OCI-LY7 (cell line): ENCODE measurements around the gene KCNIP4. TPM values are rescaled to one million over a fixed set of nuclear protein-coding genes. Genes with fewer than 3 reads are reported as not detected.

ENCODE experiments used
- BruUV-seq: library from RNA; stranded (reverse); fragments of 400-500 nt; replicated peaks from 2 replicates; lab custom pipeline; 2021; lab: Mats Ljungman, UMichigan
- CTCF ChIA-PET: fragments of 300-600 bp; sonication (Branson Sonifier 250); formaldehyde crosslinking; loops from one replicate; lab custom pipeline; 2022; ENCODE audit warnings: antibody characterized with exemption; ENCODE audit not compliant: unreplicated experiment; lab: Charles Lee
- POLR2A ChIA-PET: fragments of 300-600 bp; sonication (Branson Sonifier 250); formaldehyde crosslinking; loops from one replicate; lab custom pipeline; 2022; ENCODE audit warnings: antibody characterized with exemption; lab: Charles Lee
- DNase-seq: peaks from one replicate; pipeline ENCODE4 v3.0.0-alpha.2; 2015; ENCODE audit warnings: low spot score
- H2AFZ ChIP-seq: fragments of 200-600 bp; sonication (generic), shearing (Covaris generic); 2 replicates; pipeline ENCODE4 v1.6.1; 2014; ENCODE audit warnings: mild to moderate bottlenecking, antibody characterized with exemption, low read length, moderate library complexity
- H3K27ac ChIP-seq: fragments of 200-600 bp; sonication (generic); 2 replicates; pipeline ENCODE4 v1.5.1; 2014; ENCODE audit warnings: mixed run types, low read depth, mild to moderate bottlenecking, moderate library complexity, low read length, inconsistent platforms; ENCODE audit not compliant: poor library complexity, severe bottlenecking
- H3K36me3 ChIP-seq: fragments of 200-600 bp; sonication (generic); 2 replicates; pipeline ENCODE4 v1.6.1; 2014; ENCODE audit warnings: mild to moderate bottlenecking, antibody characterized with exemption, low read length, moderate library complexity, mixed read lengths; ENCODE audit not compliant: insufficient read depth
- H3K4me1 ChIP-seq: fragments of 200-600 bp; sonication (generic); 2 replicates; pipeline ENCODE4 v1.5.1; 2014; ENCODE audit warnings: mild to moderate bottlenecking, low read length; ENCODE audit not compliant: insufficient read depth, poor library complexity, severe bottlenecking
- H3K4me2 ChIP-seq: fragments of 200-600 bp; sonication (generic); 2 replicates; pipeline ENCODE4 v1.6.1; 2014; ENCODE audit warnings: mild to moderate bottlenecking, low read length
- H3K4me3 ChIP-seq: fragments of 200-600 bp; sonication (generic); 2 replicates; pipeline ENCODE4 v1.5.1; 2014; ENCODE audit warnings: mild to moderate bottlenecking, low read depth, low read length; ENCODE audit not compliant: poor library complexity, severe bottlenecking
- H3K79me2 ChIP-seq: fragments of 200-600 bp; sonication (generic); 2 replicates; pipeline ENCODE4 v1.6.1; 2016; ENCODE audit warnings: low read depth, mild to moderate bottlenecking, low read length, moderate library complexity, mixed read lengths; ENCODE audit not compliant: insufficient read depth
- H3K9me2 ChIP-seq: fragments of 200-600 bp; sonication (generic); 2 replicates; pipeline ENCODE4 v1.6.1; 2016; ENCODE audit warnings: mild to moderate bottlenecking, low read length, mixed read lengths; ENCODE audit not compliant: insufficient read depth
- H3K9me3 ChIP-seq: fragments of 200-600 bp; sonication (generic); 2 replicates; pipeline ENCODE4 v1.6.1; 2014; ENCODE audit warnings: mild to moderate bottlenecking, mixed run types, low read length, mixed read lengths
- H4K20me1 ChIP-seq: fragments of 200-600 bp; sonication (generic); 2 replicates; pipeline ENCODE4 v1.6.1; 2014; ENCODE audit warnings: mild to moderate bottlenecking, antibody characterized with exemption, low read length, moderate library complexity, mixed read lengths; ENCODE audit not compliant: insufficient read depth
- EZH2phosphoT487 ChIP-seq: fragments of 200-600 bp; sonication (generic); IDR thresholded peaks from 2 replicates; pipeline ENCODE4 v1.6.1; 2018; ENCODE audit warnings: low read depth, borderline replicate concordance, mild to moderate bottlenecking, mixed run types, antibody characterized with exemption, low read length, moderate library complexity, mixed read lengths
- intact Hi-C: fragments of 100-400 bp; cut with micrococcal nuclease; formaldehyde crosslinking; loops from one replicate; pipeline ENCODE4 v1.10.0; 2022; ENCODE audit not compliant: unreplicated experiment
- total RNA-seq, 2 experiments: library from RNA; depleted of rRNA in 1 of 2; stranded (reverse); fragments of >200 nt in 1 of 2; shearing (Covaris generic) in 1 of 2; gene quantifications; 2 replicates each; pipeline ENCODE4 v1.2.3, GENCODE V29; 2014 to 2022
- TF ChIP-seq, protein P1 (sequence below): fragments of 200-600 bp; sonication (generic); conservative IDR thresholded peaks from 2 replicates; pipeline ENCODE4 v1.5.1; 2014; ENCODE audit warnings: mild to moderate bottlenecking, antibody characterized with exemption, low read length, moderate library complexity, mixed read lengths

KCNIP4 gene
- total RNA-seq, 2 experiments from 2014 or later = not detected

DNA sequence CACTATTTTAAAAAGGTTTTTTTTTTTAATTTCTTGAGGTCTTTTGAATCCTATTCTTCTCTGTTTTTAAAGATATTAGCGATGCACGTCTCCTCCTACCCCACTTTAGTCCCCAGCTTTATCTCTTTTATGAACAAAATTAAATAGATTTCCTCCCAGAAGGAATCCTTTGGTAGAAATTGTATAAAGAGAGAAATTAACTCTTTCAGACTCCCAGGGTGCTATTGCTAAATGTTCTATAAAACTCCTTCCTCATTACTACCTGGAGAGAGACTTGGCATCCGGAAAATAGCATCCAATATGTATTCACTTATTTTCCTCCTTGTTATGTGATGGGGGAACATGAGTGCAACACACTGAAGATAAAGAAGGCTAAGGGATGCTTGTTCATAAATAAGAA, 1264.8 kb downstream of the KCNIP4 start:
- Histone ChIP-seq H3K4me1 (no peaks in the 10 kb centered on the region), H3K9me3 (no peaks in the 10 kb centered on the region), H3K27ac (no peak overlapping the region), H3K79me2 (no peaks in the 10 kb centered on the region), H3K4me2 (no peak overlapping the region), H3K36me3 (no peaks in the 10 kb centered on the region), H2AFZ (no peak overlapping the region), H3K4me3 (no peak overlapping the region), H4K20me1 (no peaks in the 10 kb centered on the region), H3K9me2 (no peaks in the 10 kb centered on the region)
- intact Hi-C loops = loop anchor here (2.0 to 10.0 kb wide), 3 partner anchors 139 to 379 kb away; no protein-coding TSS in a partner anchor
- TF ChIP-seq EZH2phosphoT487 = no peak
- TF ChIP-seq, protein P1, sequence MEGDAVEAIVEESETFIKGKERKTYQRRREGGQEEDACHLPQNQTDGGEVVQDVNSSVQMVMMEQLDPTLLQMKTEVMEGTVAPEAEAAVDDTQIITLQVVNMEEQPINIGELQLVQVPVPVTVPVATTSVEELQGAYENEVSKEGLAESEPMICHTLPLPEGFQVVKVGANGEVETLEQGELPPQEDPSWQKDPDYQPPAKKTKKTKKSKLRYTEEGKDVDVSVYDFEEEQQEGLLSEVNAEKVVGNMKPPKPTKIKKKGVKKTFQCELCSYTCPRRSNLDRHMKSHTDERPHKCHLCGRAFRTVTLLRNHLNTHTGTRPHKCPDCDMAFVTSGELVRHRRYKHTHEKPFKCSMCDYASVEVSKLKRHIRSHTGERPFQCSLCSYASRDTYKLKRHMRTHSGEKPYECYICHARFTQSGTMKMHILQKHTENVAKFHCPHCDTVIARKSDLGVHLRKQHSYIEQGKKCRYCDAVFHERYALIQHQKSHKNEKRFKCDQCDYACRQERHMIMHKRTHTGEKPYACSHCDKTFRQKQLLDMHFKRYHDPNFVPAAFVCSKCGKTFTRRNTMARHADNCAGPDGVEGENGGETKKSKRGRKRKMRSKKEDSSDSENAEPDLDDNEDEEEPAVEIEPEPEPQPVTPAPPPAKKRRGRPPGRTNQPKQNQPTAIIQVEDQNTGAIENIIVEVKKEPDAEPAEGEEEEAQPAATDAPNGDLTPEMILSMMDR = no peak
- POLR2A ChIA-PET = interaction anchor here (0.5 kb wide), 1 partner anchor 69 kb away, joined by 3 read pairs; no protein-coding TSS in a partner anchor
- DNase-seq = no peak
- CTCF ChIA-PET = no interaction called here
- BruUV-seq = no TSS peak

DNA sequence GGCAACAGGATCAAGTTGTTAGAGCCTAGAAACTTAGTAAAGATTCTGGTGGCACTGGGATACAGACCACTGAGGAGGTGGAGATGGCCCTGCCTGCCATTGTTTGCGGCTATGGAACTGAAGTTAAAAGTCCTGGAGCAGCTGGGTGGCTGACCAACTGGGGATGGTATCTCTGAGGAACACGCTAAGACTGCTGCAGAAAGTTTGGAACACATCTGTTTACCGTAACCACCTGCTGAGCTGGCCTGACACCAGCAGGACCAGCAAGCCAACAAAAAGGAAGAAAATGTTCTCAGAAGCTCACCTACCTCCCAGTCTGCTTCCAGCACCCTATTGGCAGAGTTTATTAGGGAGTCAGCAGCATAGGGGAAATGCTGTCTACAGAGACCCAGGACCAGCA, 1265.7 kb downstream of the KCNIP4 start:
- no peaks in the 10 kb centered on the region for H4K20me1 ChIP-seq
- intact Hi-C loops = loop anchor here (10.0 kb wide), 2 partner anchors 138 to 378 kb away; no protein-coding TSS in a partner anchor
- H3K4me2 ChIP-seq = no peak overlapping the region
- POLR2A ChIA-PET = no interaction called here
- H3K4me3 ChIP-seq = no peak overlapping the region
- CTCF ChIA-PET = no interaction called here
- no peak overlapping the region for H3K27ac ChIP-seq
- BruUV-seq = no TSS peak
- H3K4me1 ChIP-seq = no peaks in the 10 kb centered on the region
- no peaks in the 10 kb centered on the region for H3K36me3 ChIP-seq
- no peaks in the 10 kb centered on the region for H3K9me2 ChIP-seq
- H3K9me3 ChIP-seq = no peaks in the 10 kb centered on the region
- H2AFZ ChIP-seq = no peak overlapping the region
- TF ChIP-seq EZH2phosphoT487 = no peak
- TF ChIP-seq, protein P1 = no peak
- H3K79me2 ChIP-seq = no peaks in the 10 kb centered on the region
- DNase-seq = no peak

DNA sequence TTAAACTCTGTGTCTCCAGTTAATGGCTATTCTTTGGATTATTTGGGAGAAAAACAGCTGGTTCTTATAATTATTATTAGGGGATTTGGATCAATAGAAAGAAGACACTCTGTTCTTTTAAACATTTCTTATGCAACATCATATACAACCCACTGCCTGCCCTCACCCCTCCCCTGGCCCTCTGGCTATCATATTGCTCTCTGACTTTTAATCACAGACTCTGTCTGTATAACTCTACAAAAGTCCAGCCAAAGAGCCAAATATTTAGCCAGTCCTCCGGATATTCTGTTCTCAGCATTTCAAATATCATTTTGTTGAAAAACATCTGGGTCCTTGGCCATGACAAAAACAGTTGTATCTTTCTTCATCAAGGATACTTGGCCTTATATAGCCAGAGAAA, 1267.3 kb downstream of the KCNIP4 start:
- Histone ChIP-seq H3K4me2 (no peak overlapping the region), H3K79me2 (no peaks in the 10 kb centered on the region), H2AFZ (no peak overlapping the region), H3K9me3 (no peaks in the 10 kb centered on the region), H3K4me1 (no peaks in the 10 kb centered on the region), H3K4me3 (no peak overlapping the region), H3K27ac (no peak overlapping the region), H4K20me1 (no peaks in the 10 kb centered on the region), H3K9me2 (no peaks in the 10 kb centered on the region), H3K36me3 (no peaks in the 10 kb centered on the region)
- intact Hi-C loops = loop anchor here (10.0 kb wide), 2 partner anchors 136 to 376 kb away; no protein-coding TSS in a partner anchor
- no peak for DNase-seq
- ChIA-PET POLR2A (interaction anchor here (0.6 kb wide), 1 partner anchor 861 kb away, joined by 3 read pairs; no protein-coding TSS in a partner anchor), CTCF (no interaction called here)
- BruUV-seq = no TSS peak
- TF ChIP-seq, protein P1 = no peak
- TF ChIP-seq EZH2phosphoT487 = no peak
